IPS DF 6.9 (cell line): ENCODE data around the gene CRIM1.

ENCODE experiments used
- DNase-seq: peaks from one replicate; pipeline ENCODE4 v3.0.0-alpha.2; 2013; ENCODE audit warnings: low read depth, low spot score
- H3K27ac ChIP-seq: one replicate; pipeline ENCODE4 v1.5.1; 2013; ENCODE audit warnings: low read length, control low read depth
- H3K27me3 ChIP-seq: 2 replicates; pipeline ENCODE4 v1.6.1; 2013; ENCODE audit warnings: mild to moderate bottlenecking, low read length; ENCODE audit not compliant: control insufficient read depth, insufficient read depth
- H3K36me3 ChIP-seq: 2 replicates; pipeline ENCODE4 v1.6.1; 2013; ENCODE audit warnings: low read length; ENCODE audit not compliant: control insufficient read depth, insufficient read depth
- H3K4me1 ChIP-seq: 2 replicates; pipeline ENCODE4 v1.6.1; 2013; ENCODE audit warnings: low read length; ENCODE audit not compliant: control insufficient read depth, insufficient read depth
- H3K4me3 ChIP-seq: 2 replicates; pipeline ENCODE4 v1.5.1; 2013; ENCODE audit warnings: mild to moderate bottlenecking, low read length
- H3K9me3 ChIP-seq: 2 replicates; pipeline ENCODE4 v1.6.1; 2013; ENCODE audit warnings: low read length, inconsistent platforms; ENCODE audit not compliant: control insufficient read depth, insufficient read depth
- WGBS: extraction: QIAGEN DNeasy Blood & Tissue Kit; methylation state at CpG from one replicate; pipeline ENCODE4 v1.1.7; 2013; ENCODE audit warnings: mixed read lengths, missing lambda C conversion rate; ENCODE audit not compliant: insufficient read length, insufficient coverage; 5-methylcytosine and 5-hydroxymethylcytosine counted together

CRIM1 gene

DNA sequence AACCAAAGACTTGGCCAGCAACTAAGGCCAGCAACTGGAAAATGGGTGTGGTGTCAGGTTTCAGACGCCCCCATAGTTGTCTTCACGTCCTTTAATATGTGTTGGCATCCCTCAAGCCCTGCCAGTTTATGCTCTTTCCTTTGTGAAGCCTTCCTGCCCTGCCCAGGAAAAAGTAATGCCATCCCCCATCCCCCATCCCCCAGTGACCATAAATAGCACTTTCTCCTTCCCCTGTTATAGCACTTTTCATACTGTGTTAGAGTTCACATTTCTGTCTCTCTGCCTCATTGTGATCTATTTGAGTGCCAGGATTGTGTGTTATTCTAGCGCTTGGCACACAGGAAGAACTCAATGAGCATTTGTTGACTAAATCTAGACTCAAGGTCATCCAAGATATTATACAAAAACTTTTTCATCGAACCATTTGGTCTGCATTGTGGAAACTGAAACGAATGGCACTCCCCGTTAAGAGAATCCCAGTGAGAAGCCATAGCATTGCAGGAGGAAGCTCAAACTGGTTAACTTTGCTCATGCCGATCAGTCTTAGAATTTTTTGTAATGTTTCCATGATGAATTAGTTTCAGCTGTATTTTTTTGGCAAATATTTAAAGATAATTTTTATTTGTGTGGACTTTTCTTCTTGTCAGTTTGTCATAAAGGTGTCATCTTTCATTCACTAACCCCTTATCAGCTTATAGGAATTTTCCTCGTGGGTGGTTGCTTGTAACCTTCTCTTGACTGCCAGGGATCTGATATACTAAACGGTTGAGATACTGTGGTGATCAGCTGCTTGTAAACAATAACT is 15.7 kb downstream of the CRIM1 start:
- Histone ChIP-seq H3K27me3 (no peaks in the 10 kb centered on the region), H3K36me3 (peaks cover 2% of the 10 kb centered on the region; the same call in 1 of the 2 replicates), H3K27ac (no peak overlapping the region), H3K4me1 (peaks cover 19% of the 10 kb centered on the region), H3K4me3 (no peak overlapping the region), H3K9me3 (no peaks in the 10 kb centered on the region)
- no peak for DNase-seq
- no CpG with 5 or more reads among the region's 9 CpGs for WGBS

- no CpG with 5 or more reads among the region's 2 CpGs for WGBS
- Histone ChIP-seq H3K4me3 (no peak overlapping the region), H3K4me1 (peaks cover 23% of the 10 kb centered on the region), H3K27me3 (no peaks in the 10 kb centered on the region), H3K9me3 (no peaks in the 10 kb centered on the region), H3K27ac (no peak overlapping the region), H3K36me3 (peaks cover 2% of the 10 kb centered on the region; the same call in 1 of the 2 replicates)
- DNase-seq: no peak
Observed at GRCh38 chr2:36371928-36372391, 16.4 kb downstream of the CRIM1 start.

DNA sequence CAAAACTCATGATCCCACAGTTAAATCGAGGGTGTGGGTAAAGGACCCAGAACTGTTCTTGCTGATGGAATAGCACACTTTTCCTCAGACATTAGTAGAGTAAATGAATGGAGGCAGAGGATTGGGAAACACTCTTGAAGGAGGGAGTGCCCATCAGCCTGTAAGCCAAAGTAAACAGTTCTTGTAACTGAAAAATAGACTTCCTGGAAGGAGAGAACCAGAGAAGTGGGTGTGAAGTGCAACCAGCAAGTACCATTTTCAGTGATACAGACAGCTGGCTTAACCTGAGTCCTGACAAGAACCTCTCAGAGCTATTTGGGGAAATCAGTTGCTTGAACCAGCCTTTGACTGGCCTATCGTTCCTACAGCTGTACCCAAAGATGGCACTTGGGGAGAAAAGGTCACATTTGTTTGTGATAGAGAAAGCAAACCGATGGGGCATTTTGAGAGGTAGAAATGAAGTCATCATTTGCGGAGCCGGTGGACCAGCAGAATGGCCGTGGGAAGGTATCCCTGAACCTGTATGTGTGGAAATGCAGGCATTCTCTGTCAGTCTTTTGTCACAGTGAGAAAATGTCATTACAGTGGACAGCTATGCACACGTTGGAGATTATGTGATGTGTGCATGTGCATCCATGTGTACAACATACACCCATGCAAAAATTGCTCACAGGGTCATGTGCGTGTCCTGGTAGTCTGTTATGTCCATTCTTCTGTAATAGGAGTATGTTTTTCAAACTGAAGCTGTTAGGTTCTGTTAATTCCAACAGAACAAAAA is 17.8 kb downstream of the CRIM1 start:
- peaks cover 22% of the 10 kb centered on the region for H3K4me1 ChIP-seq

GRCh38 chr2:36374585-36374984 is 19.0 kb downstream of the CRIM1 start:
- H3K36me3 ChIP-seq: peaks cover 2% of the 10 kb centered on the region; the same call in 1 of the 2 replicates
- H3K4me3 ChIP-seq: no peak overlapping the region
- no peak overlapping the region for H3K27ac ChIP-seq
- peaks cover 19% of the 10 kb centered on the region for H3K4me1 ChIP-seq
- H3K9me3 ChIP-seq: no peaks in the 10 kb centered on the region
- H3K27me3 ChIP-seq: no peaks in the 10 kb centered on the region
- no peak for DNase-seq
- WGBS: no CpG with 5 or more reads among the region's 3 CpGs

More for the DNA sequence above, 17.8 kb downstream of the CRIM1 start:
- WGBS: no CpG with 5 or more reads among the region's 8 CpGs
- H3K27ac ChIP-seq: no peak overlapping the region
- DNase-seq: no peak
- H3K4me3 ChIP-seq: no peak overlapping the region
- H3K27me3 ChIP-seq: no peaks in the 10 kb centered on the region
- H3K36me3 ChIP-seq: peaks cover 2% of the 10 kb centered on the region; the same call in 1 of the 2 replicates
- no peaks in the 10 kb centered on the region for H3K9me3 ChIP-seq

- Histone ChIP-seq H3K27ac (no peak overlapping the region), H3K27me3 (no peaks in the 10 kb centered on the region), H3K36me3 (no peaks in the 10 kb centered on the region), H3K4me1 (peaks cover 15% of the 10 kb centered on the region), H3K9me3 (no peaks in the 10 kb centered on the region), H3K4me3 (no peak overlapping the region)
- WGBS: no CpG with 5 or more reads among the region's 8 CpGs
- no peak for DNase-seq
Observed at GRCh38 chr2:36376319-36376765, 20.8 kb downstream of the CRIM1 start.

DNA sequence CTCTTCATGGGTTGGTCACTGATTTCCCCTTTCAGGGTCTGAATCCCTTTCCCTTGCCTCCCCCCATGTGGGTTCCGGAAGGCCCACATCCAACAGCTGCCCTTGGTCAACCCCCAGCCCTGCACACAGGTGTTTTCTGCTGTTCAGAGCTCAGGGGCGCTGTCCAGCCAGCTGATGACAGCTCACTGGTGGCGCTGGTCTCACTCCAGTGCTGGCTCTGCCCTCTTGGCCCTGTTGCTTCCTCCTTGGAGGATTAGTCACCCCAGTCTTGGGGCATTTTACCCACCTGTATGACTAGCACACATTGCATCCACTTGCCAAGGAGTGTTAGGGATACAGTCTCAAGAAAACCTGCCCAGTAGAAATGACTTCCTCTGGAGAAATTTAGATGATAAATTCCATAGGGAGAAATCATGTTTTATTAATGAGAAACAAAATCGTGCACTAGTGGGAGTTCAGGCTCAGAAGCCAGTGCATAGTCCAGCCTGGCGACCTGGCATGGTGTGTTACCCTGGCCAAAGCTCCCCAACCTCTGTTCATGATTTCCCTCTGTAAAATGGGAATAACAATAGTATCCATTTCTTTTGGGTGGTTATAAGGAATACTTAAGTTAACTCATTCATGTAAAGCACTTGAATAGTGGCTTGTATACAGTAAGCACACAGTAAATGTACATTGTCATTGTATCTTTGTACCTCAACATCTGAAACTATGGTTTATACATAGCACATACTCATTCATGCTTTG is 21.6 kb downstream of the CRIM1 start:
- whole genome bisulfite sequencing: no CpG with 5 or more reads among the region's 5 CpGs
- DNase-seq: no peak
- Histone ChIP-seq H3K27me3 (no peaks in the 10 kb centered on the region), H3K27ac (no peak overlapping the region), H3K36me3 (no peaks in the 10 kb centered on the region), H3K4me1 (peaks cover 14% of the 10 kb centered on the region), H3K9me3 (no peaks in the 10 kb centered on the region), H3K4me3 (no peak overlapping the region)

GRCh38 chr2:36379710-36380448 is 24.3 kb downstream of the CRIM1 start:
- Histone ChIP-seq H3K4me1 (peaks cover 12% of the 10 kb centered on the region), H3K4me3 (no peak overlapping the region), H3K27ac (no peak overlapping the region)

GRCh38 chr2:36380624-36381481 is 25.3 kb downstream of the CRIM1 start:
- no peak for DNase-seq
- peaks cover 14% of the 10 kb centered on the region for H3K4me1 ChIP-seq
- H3K36me3 ChIP-seq: no peaks in the 10 kb centered on the region
- H3K9me3 ChIP-seq: no peaks in the 10 kb centered on the region
- H3K27me3 ChIP-seq: no peaks in the 10 kb centered on the region
- H3K27ac ChIP-seq: no peak overlapping the region
- no CpG with 5 or more reads among the region's 15 CpGs for WGBS
- H3K4me3 ChIP-seq: no peak overlapping the region

More at GRCh38 chr2:36379710-36380448, 24.3 kb downstream of the CRIM1 start:
- Histone ChIP-seq H3K9me3 (no peaks in the 10 kb centered on the region), H3K27me3 (no peaks in the 10 kb centered on the region), H3K36me3 (no peaks in the 10 kb centered on the region)
- DNase-seq: no peak
- WGBS: no CpG with 5 or more reads among the region's 3 CpGs

DNA sequence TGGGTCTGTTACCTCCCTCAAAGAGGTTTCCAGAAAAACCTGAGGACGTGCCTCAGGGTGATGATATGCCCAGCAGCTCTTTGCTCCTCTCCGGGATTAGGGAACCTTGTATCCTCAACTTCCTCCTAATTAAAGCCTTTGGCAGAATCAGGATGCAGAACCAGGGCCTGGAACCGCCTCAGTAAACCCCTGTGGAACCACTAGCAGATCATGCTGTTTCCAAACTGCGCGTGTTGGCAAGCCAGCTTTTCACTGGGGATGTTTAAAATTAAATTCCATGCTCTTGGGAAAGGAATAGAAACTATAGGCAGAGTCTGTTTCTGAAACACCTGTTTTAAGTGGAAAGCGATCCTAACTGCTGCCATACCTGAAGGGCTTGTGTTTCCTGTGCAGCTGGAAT is 26.4 kb downstream of the CRIM1 start:
- peaks cover 10% of the 10 kb centered on the region for H3K4me1 ChIP-seq
- H3K27me3 ChIP-seq: no peaks in the 10 kb centered on the region
- H3K36me3 ChIP-seq: no peaks in the 10 kb centered on the region
- no peak overlapping the region for H3K4me3 ChIP-seq
- no peak overlapping the region for H3K27ac ChIP-seq
- WGBS: no CpG with 5 or more reads among the region's 6 CpGs
- H3K9me3 ChIP-seq: no peaks in the 10 kb centered on the region
- DNase-seq: no peak
